Aorta (tissue), 5 donors: ENCODE data around the gene TGFBR3L. TPM values are rescaled to one million over a fixed set of nuclear protein-coding genes. Genes with fewer than 3 reads are reported as not detected.

Experiments
- ATAC-seq: fragments of 200-7000 bp; cut with Tn5 transposase; one replicate; pipeline ENCODE4 v1.9.1; 2022; ENCODE audit warnings: moderate library complexity; ENCODE audit not compliant: low FRiP score
- DNase-seq, 2 donors: peaks; one replicate each; pipeline ENCODE4 v3.0.0-alpha.2; 2020
- H3K27ac ChIP-seq, 2 donors: one replicate each; pipeline ENCODE4 v1.5.1; 2013; ENCODE audit warnings: low read length in 2 of 2, mild to moderate bottlenecking in 2 of 2, moderate library complexity in 2 of 2, control low read depth in 1 of 2, inconsistent platforms in 1 of 2, low read depth in 1 of 2
- H3K27me3 ChIP-seq, 2 donors: one replicate each; pipeline ENCODE4 v1.6.1; 2013; ENCODE audit warnings: control low read depth in 1 of 2, low read length in 1 of 2, mild to moderate bottlenecking in 1 of 2, moderate library complexity in 1 of 2; ENCODE audit not compliant: insufficient read depth in 2 of 2, control insufficient read depth in 1 of 2
- H3K36me3 ChIP-seq, 2 donors: one replicate each; pipeline ENCODE4 v1.6.1; 2013; ENCODE audit warnings: control low read depth in 1 of 2, low read length in 1 of 2, mild to moderate bottlenecking in 1 of 2; ENCODE audit not compliant: insufficient read depth in 2 of 2, control insufficient read depth in 1 of 2
- H3K4me1 ChIP-seq, 2 donors: one replicate each; pipeline ENCODE4 v1.6.1; 2013; ENCODE audit warnings: low read length in 2 of 2, control low read depth in 1 of 2, mild to moderate bottlenecking in 1 of 2, moderate library complexity in 1 of 2; ENCODE audit not compliant: insufficient read depth in 2 of 2, control insufficient read depth in 1 of 2
- H3K4me3 ChIP-seq, 2 donors: one replicate each; pipeline ENCODE4 v1.5.1; 2013; ENCODE audit warnings: low read length in 2 of 2, control low read depth in 1 of 2, mild to moderate bottlenecking in 1 of 2
- H3K9me3 ChIP-seq: one replicate; pipeline ENCODE4 v1.6.1; 2013; ENCODE audit warnings: mild to moderate bottlenecking, low read length; ENCODE audit not compliant: control insufficient read depth
- WGBS, 2 donors: extraction: QIAGEN DNeasy Blood & Tissue Kit; methylation state at CpG; one replicate each; pipeline ENCODE4 v1.1.7; 2013; 5-methylcytosine and 5-hydroxymethylcytosine counted together
- intact Hi-C, 2 donors: fragments of 100-400 bp; cut with DNase I; formaldehyde crosslinking; loops; one replicate each; pipeline versions ENCODE4 v1.14.2 to v1.15.0; 2022
- polyA plus RNA-seq, 2 donors: library from polyadenylated mRNA; stranded (reverse); fragments of 200-250 nt; gene quantifications; one replicate each; pipeline ENCODE4 v1.2.3, GENCODE V29; 2013
- total RNA-seq, 2 donors: library from RNA; stranded (reverse); fragmentation: NEBNext Ultra II Directional; extraction: Animal tissue kit (Norgen Biotek cat#: 25700); gene quantifications; one replicate each; pipeline ENCODE4 v1.2.1, GENCODE V29; 2021
- donor health status: healthy with polysubstance abuse.
- donor health status: Bipolar disorder and iron deficiency.
- donor health status: DM: no; HTN: no; CAD: no.
- donor health status: DM: no; HTN: no; CAD: no.
- donor health status: DM: yes; HTN: yes; CAD: no.

Gene TGFBR3L
- total and polyA plus RNA-seq, 4 donors: 0.84 to 1.5 TPM; not detected in 2

DNA sequence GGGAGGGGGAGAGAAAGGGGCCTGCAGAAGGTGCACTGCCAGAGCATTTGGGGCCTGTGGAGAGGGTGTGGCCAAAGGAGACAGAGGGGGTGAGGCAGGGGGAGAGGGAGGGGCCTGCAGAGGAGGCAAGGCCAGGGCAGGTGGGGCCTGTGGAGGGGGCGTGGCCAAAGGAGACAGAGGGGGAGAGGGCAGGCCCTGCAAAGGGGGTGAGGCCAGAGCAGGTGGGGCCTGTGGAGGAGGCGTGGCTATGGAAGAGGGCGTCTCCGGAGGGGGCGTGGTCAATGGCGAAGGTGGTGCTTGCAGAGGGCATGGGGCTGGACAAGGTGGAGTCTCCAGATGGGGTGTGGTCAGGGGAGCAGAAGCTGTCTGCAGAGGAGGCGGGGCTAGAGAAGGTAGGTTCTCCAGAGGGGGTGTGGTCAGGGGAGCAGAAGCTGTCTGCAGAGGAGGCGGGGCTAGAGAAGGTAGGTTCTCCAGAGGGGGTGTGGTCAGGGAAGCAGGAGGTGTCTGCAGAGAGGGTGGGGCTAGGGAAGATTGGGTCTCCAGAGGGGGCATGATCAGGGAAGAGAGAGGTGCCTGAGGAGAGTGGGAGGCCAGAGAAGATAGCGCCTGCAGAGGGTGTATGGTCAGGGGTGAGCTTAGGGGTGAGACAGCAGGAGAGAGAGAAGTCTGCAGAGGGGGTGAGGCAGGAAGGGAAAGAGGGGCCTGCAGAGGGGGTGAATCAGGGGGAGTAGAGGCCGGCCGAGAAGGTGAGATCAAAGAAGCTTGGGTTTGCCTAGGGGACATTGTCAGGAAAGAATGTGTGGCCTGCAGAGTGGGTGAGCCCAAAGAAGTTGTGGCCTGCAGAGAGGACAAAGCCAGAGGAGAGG is 43.8 kb upstream of the TGFBR3L start:
- peak in 1 of 2 donors; percentile 75 for DNase-seq
- 64 to 69% methylated on average over 11 of the region's 11 CpGs for WGBS, 2 donors
- Histone ChIP-seq H3K9me3 (no peaks in the 10 kb centered on the region), H3K4me3 (no peak overlapping the region), H3K27ac (no peak overlapping the region), H3K4me1 (no peaks in the 10 kb centered on the region), H3K27me3 (peaks cover 0 to 1% of the 10 kb centered on the region in 2 donors), H3K36me3 (no peaks in the 10 kb centered on the region)
- intact Hi-C loops: no loop called here
- ATAC-seq: no peak

DNA sequence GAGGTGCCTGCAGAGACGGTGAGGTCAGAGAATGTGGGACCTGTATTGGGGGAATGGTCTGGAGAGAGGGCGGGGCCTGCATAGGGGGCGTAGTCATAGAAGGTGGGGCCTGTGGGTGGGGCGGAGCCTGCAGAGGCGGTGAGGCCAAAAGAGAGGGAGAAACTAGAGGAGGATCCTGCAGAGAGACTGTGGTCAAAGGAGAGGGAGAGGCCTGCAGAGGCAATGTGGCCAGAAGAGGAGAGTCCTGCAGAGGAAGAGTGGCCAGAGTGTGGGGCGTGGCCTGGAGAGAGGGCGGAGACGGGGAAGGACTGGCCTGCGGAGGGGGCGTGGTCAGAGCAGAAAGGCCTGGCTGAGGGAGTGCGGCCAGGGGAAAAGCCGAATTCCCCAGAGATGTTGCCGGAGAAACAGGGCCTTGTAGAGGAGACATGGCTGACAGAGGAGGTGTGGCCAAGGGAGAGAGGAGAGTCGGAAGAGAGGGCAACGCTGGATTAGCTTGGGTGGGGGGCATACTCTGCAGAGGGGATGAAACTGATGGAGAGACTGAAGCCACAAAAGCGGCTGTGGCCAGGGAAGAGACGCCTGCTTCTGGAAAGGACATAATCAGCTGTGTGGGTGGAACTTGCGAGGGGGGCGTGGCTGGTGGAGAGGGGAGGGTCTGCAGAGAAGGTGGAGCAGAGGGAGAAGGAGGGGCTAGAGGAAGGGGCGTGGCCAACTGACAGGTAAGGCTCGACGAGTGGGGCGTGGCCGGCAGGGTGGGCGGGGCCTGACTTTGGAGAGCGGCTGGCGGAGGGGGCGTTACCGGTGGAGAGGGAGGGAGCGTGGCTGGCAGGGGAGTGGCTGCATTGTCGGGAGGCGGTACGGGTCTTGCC is 43.0 kb upstream of the TGFBR3L start:
- Histone ChIP-seq H3K27me3 (peaks cover 0 to 1% of the 10 kb centered on the region in 2 donors), H3K36me3 (no peaks in the 10 kb centered on the region), H3K4me1 (no peaks in the 10 kb centered on the region), H3K4me3 (no peak overlapping the region), H3K9me3 (no peaks in the 10 kb centered on the region), H3K27ac (no peak overlapping the region)
- ATAC-seq (peak; percentile 85), DNase-seq (peak; percentile 94)
- intact Hi-C loops: no loop called here
- 7% methylated on average over 30 to 33 of the region's 33 CpGs for WGBS, 2 donors

DNA sequence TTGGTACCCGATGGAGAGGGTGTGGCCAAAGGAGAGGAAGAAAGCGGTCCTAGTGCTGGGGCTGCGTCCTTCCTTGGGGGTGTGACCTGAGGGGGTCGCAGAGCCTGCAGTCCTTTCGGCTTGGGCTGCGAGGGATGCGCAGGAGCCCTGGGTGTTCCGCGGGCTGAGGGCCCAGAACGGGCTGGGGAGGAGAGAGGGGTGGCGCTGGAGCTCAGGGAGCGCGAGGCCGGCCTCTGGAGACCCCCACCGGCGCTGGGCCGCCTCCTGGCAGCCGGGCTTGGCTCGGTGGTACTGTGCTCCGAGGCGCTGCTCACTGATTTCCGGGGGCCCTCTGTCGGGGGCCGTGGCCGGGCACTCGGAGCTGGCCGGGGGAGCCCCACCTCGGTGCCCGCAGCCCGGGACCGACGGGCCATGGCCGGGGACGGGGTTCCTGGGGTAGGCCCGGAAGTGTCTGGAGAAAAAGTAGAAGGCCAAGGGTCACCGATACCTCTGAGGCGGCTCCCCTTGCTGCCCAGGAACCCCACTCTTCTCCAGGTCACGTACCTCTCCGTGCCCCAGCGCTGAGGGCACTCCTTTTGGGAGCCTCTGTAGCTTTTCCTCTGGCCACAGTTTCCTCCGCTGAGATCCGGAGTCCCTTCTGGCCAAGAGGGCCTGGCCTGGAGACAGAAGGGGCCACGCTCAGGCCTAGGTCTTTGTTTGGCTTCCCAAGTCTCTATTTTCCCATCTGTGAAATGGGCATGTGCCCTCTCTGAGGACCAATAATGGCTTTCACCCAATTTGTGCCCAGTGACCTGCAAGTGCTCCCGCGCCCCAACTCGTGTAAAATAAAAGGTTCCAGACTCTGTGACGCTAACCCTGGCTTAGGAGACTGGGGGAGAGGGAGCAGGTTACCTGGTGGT is 42.1 kb upstream of the TGFBR3L start:
- Histone ChIP-seq H3K9me3 (no peaks in the 10 kb centered on the region), H3K27ac (no peak overlapping the region), H3K36me3 (no peaks in the 10 kb centered on the region), H3K4me1 (no peaks in the 10 kb centered on the region), H3K27me3 (peaks cover 0 to 1% of the 10 kb centered on the region in 2 donors), H3K4me3 (no peak overlapping the region)
- WGBS, 2 donors: 53 to 61% methylated on average over 44 to 47 of the region's 47 CpGs
- intact Hi-C loops: no loop called here
- ATAC-seq (no peak), DNase-seq (no peak)

DNA sequence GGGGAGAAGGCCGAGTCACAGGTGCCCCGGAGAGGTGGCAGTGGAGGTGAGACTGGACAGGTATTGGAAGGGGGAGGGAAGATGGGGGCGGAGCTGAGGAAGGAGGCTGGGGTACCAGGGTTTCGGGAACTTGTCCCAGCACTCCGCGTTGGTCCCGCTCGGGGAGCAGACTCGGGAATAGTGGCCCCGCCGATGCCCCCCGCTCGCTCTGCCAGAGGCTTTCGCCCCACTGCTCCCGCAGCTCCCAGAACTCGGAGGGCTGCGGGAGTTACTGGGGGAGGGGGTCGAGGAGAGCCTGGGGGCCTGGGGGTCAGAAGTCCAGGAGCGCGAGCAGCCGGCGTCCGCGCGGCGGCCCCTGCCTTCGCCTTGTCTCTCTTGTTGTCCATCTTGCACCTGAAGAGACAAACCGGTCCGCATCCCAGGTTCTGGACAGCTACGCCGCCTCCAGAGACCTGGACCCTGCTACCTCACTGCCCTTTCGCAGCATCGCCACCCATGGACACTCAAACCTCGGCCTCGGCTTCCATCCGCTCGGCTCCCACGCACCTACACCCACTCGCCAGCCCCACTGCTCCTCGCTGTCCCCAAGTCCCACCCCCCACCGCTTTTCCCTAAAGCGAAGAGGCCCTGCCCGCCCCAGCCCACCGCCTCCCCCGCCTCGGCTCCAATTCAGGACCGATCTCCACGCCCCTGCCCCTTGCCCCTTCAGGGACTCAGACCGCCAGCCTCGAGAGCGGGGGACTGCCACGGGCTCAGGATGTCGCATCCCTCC is 41.1 kb upstream of the TGFBR3L start:
- Histone ChIP-seq H3K36me3 (no peaks in the 10 kb centered on the region), H3K4me3 (no peak overlapping the region), H3K27me3 (peaks cover 0 to 1% of the 10 kb centered on the region in 2 donors), H3K9me3 (no peaks in the 10 kb centered on the region), H3K27ac (no peak overlapping the region), H3K4me1 (no peaks in the 10 kb centered on the region)
- intact Hi-C loops: no loop called here
- no peak for DNase-seq
- WGBS, 2 donors: 14 to 15% methylated on average over 39 to 53 of the region's 53 CpGs
- no peak for ATAC-seq

DNA sequence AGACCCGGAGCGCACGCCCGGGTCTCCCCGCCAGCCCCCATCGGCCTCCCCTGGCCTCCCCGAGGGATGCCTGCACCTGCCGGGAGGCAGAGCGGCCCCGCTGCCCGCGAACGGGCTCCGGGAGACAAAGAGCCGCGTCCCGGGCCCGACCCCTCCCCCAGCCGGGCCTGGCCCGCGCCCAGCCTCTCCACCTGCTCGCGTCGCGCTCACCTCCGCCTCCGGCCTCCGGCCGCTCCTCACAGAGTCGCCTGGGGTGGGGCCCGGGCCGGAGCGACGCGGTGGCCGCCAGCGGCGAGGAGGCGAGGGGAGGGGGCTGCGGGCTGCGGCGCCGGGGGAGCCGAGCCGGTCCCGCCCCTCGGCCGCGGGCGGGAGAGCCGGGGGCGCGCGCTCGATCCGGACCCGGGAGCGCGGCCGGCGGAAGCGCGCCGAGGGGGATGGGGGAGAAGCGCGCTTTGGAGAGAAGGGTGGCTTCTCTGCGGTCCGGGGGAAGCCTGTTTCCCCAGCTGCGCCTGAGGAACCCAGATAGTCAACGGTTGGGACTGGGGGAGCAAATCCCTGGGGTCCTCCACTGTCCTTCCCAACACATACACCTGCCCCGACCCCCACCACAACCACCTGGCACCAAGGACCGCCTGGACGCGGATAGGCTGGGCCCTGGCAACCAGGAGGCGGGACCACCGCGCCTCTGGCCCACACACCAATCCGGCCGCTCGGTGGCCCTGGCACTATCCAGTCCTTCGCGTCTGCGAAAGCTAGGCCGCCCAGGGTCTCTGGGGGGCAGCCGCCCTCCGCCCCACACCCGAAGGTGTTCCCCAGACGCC is 40.3 kb upstream of the TGFBR3L start, which contains the start of gene PRR36:
Gene PRR36, minus strand, starts transcription at position 315 of the 821 bp plus-strand sequence. CDS start 701 bp downstream, outside the sequence.
- H3K27ac ChIP-seq: no peak within 1 kb of the TSS
- H3K27me3 ChIP-seq: peaks cover 0 to 1% of the 10 kb centered on the region in 2 donors
- no peak for DNase-seq
- no peak within 1 kb of the TSS for H3K4me3 ChIP-seq
- H3K4me1 ChIP-seq: no peaks in the 10 kb centered on the region
- intact Hi-C loops: no loop called here
- WGBS, 2 donors: 1 to 2% methylated on average over 49 to 88 of the region's 88 CpGs
- no peaks in the 10 kb centered on the region for H3K9me3 ChIP-seq
- no peaks in the 10 kb centered on the region for H3K36me3 ChIP-seq
- no peak for ATAC-seq

DNA sequence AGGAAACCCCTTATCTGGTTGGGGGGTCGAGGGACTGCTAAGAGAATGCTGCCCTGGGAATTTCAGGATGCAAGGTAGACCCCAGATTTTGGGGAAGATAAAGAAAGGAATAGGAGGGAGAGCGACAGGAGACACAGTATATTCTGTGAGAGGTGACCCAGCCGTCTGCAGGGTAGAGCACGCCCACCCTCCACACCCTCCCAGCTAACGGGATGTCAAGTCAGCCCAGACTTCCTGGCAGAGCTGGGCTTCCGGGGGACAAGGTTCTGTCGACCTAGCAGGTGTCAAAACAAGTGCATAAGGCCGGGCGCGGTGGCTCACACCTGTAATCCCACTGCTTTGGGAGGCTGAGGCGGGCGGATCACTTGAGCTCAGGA is 39.7 kb upstream of the TGFBR3L start:
- no peak overlapping the region for H3K4me3 ChIP-seq
- ATAC-seq (no peak), DNase-seq (no peak)
- no peak overlapping the region for H3K27ac ChIP-seq
- intact Hi-C loops: no loop called here
- H3K4me1 ChIP-seq: no peaks in the 10 kb centered on the region
- no peaks in the 10 kb centered on the region for H3K9me3 ChIP-seq
- H3K27me3 ChIP-seq: peaks cover 0 to 1% of the 10 kb centered on the region in 2 donors
- no peaks in the 10 kb centered on the region for H3K36me3 ChIP-seq
- WGBS, 2 donors: 46 to 50% methylated on average over 12 of the region's 12 CpGs

DNA sequence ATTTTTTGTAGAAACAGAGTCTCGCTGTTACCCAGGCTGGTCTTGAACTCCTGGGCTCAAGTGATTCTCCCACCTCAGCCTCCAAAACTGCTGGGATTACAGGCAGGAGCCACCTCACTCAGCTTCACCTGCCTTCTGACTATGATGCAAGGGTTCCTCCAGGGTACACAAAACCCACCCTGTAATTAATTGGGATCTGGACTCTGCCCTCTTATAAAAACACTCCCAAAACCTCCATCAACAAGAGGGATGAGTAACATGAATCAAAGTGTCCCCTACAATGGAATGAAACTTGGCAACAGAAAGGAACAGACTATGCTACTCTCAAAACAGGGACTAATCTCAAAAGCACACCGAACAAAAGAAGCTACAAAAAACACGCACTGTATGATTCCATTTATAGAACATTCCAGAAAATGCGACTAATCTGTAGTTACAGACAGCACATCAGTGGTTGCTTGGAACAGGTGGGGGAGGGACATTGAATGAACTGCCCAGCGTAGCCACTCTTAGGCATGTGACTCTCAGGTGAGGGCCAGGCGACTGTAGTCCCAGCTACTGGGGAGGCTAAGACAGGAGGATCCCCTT is 37.3 kb upstream of the TGFBR3L start:
- no peaks in the 10 kb centered on the region for H3K36me3 ChIP-seq
- no peaks in the 10 kb centered on the region for H3K4me1 ChIP-seq
- DNase-seq (no peak), ATAC-seq (no peak)
- no peaks in the 10 kb centered on the region for H3K9me3 ChIP-seq
- no peak overlapping the region for H3K27ac ChIP-seq
- H3K4me3 ChIP-seq: no peak overlapping the region
- 41 to 47% methylated on average over 6 of the region's 6 CpGs for WGBS, 2 donors
- intact Hi-C loops: no loop called here
- peaks cover 0 to 1% of the 10 kb centered on the region in 2 donors for H3K27me3 ChIP-seq
